HG03469 (cell line): ENCODE measurements around the gene RPS6KA5.

Experiments
- ATAC-seq: cut with Tn5 transposase; IDR thresholded peaks from one replicate; pipeline ENCODE4 v1.9.1; 2021; ENCODE audit warnings: mild to moderate bottlenecking, moderate library complexity, moderate number of reproducible peaks; ENCODE audit not compliant: unreplicated experiment

The RPS6KA5 gene

GRCh38 chr14:90812109-90812508 lies 248.3 kb downstream of the RPS6KA5 start:
- no peak for ATAC-seq

GRCh38 chr14:90811641-90812040 lies 248.8 kb downstream of the RPS6KA5 start:
- no peak for ATAC-seq

- no peak for ATAC-seq
Measured at GRCh38 chr14:90810806-90811205, 249.6 kb downstream of the RPS6KA5 start.

DNA sequence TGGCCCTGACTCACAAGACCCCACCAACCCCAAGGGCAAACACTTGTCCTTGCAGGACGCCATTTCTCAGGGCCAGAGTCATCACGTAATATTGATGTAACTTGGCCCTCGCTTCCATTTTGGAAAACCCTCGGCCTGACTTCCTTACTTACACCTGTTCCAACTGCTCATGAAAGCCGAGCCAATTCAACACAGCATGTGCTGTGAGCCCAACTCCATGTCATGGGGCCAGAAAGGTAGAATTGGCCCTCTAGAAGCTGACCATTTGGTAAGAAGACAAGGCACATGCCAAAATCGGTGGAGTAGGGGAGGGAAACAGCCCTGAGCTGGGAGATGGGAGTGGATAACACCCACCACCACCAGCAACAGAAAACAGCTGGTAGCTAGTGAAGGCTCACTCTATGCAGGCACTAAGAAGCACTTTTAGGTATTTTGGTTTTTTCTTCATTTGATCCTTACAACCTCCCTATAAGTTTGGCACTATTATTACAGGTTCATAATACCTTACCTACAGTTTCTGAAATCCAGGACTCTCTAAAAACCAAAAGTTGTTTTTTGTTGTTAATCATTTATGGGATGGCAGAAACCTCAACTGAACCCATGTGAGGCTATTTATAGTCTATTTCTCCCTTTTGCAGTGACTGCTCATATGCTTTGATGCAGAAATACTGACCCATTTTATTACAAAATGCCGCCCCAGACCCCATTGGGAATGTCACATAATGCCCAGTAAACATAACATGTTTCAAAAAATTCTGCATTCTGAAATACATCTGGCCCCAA lies 250.7 kb downstream of the RPS6KA5 start:
- no peak for ATAC-seq

DNA sequence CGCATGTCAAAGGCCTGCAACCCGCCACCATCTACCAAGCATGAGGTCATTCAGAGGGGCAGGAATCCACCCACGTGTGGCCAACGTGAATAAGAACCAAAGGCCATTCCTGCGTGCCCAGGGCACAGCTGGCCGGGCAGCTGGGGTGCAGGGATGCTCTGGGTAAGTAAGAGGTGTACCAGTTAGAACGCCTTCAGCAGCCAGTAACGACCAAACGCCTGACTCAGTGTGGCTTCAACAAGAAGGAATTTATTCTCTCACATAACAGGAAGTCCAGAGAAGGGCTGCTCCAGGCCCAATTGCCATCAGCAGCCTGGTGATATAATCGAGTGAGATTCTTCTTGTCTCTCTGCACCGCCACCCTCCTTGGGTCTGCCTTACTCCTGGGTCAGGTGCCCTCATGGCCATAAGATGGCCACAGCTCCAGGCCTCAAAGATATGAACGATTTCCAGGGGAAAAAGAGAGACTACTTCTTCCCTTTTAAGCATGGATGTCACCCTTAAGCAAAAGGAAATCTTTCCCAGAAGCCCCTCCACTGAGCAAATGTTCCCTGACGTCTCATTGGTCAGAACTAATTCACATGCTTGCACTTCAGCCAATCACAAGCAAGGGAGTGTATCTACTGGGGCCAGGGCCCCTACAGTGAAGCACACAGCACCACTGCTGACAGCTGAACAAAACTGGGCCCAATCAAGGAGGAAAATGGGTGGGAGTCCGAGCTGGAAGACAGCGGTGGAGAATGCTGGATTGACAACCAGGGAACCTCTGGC lies 251.5 kb downstream of the RPS6KA5 start:
- ATAC-seq = no peak

DNA sequence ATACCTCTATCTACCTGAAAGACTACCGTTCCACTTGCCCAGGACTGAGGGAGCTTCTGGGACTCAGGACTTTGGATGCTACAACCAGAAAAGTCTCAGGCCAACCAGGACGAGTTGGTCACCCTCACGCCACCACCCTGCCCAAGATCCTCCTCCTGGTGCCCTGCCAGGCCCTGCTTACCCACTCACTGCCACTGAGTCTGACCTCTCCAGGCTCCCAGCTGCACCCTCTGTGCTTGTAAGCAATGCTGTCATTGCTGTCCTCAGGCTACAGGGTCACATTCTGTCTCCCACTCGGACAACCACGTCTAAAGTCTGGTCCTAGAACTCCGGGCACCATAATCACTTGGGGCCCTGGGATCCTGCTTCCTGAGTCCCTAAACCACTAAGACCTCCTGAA lies 253.4 kb downstream of the RPS6KA5 start:
- ATAC-seq = no peak

- ATAC-seq = no peak
Measured at GRCh38 chr14:90805662-90806540, 254.5 kb downstream of the RPS6KA5 start.

- no peak for ATAC-seq
Measured at GRCh38 chr14:90805084-90805391, 255.4 kb downstream of the RPS6KA5 start.

DNA sequence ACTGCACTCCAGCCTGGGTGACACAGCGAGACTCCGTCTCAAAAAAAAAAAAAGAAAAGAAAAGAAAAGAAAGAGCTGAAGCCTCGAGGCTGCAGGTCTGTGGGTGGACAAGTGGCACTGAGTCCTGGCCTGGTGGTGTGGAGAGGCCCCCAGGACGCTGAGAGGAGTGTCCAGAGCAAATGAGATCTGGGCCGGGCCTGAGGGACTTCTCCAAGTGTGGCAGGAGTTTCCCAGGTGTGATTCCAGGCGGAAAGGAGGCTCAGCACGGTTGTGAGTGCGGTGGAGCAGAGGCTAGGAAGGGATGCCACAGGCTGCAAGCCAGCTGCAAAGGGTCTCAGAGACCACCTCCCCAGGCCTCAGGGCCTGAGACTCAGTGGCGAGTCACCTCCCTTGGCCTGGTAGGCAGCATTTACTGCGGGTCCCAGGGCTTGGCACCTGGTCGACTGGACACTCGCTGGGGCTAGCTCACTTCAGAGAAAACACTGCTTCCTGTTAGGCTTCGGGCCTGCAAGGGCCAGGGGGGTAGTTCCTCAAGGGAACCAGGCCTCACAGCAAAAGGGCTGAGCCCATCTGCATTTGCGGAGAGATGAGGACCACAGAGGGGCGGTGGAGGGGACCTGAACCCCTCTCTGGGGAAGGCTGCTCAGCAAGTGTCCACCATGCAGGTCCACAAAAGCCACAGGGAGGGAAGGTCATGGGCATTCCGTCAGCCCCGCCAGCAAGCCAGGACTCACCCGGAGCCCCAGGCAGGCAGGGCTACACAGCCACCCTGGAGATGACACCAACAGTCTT lies 256.0 kb downstream of the RPS6KA5 start:
- no peak for ATAC-seq

GRCh38 chr14:90803249-90803648 lies 257.2 kb downstream of the RPS6KA5 start:
- no peak for ATAC-seq

DNA sequence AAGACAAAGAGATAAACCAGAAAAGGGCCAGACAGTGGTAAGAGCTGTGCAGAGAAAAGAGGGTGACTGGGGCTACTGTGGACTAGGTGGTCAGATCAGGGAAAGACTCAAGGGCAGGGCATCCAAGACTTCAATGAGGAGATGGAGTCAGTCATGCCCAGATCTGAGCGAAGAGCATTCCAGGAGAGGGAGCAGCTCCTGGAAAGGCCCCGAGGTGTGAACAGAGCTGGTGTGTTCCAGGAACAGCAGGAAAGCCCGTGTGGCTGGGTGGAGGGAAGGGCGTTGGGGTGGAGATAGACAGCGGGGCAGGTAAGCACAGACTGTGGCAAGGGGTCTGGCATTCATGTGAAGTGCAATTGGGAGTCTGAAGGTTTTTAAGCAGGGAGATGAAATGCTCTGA lies 261.0 kb downstream of the RPS6KA5 start:
- no peak for ATAC-seq

- ATAC-seq = no peak
Measured at GRCh38 chr14:90797919-90798318, 262.5 kb downstream of the RPS6KA5 start.
